K562 (cell line): ENCODE data around the gene TREM2. TPM values are rescaled to one million over a fixed set of nuclear protein-coding genes. Genes with fewer than 3 reads are reported as not detected.

ENCODE experiments used
- BACH1 ChIP-seq: fragments of 200-800 bp; sonication (Bioruptor generic); IDR thresholded peaks from 2 replicates; pipeline ENCODE4 v1.6.1; 2016; ENCODE audit warnings: missing genetic modification characterization, missing compliant biosample characterization
- CREB3 ChIP-seq: fragments of 450-650 bp; conservative IDR thresholded peaks from 2 replicates; pipeline ENCODE4 v1.6.1; 2016; ENCODE audit warnings: missing genetic modification characterization, low read depth, mild to moderate bottlenecking, missing compliant biosample characterization, moderate library complexity
- HDAC2 ChIP-seq: fragments of 450-650 bp; IDR thresholded peaks from 2 replicates; pipeline ENCODE4 v1.6.1; 2016; ENCODE audit warnings: mild to moderate bottlenecking
- LEF1 ChIP-seq: fragments of 450-650 bp; IDR thresholded peaks from 2 replicates; pipeline ENCODE4 v1.6.1; 2016; ENCODE audit warnings: mild to moderate bottlenecking
- MBD1 ChIP-seq: fragments of 250-450 bp; sonication (Bioruptor Pico); IDR thresholded peaks from 2 replicates; pipeline ENCODE4 v1.8.0; 2022; ENCODE audit warnings: inconsistent platforms
- PURB ChIP-seq: sonication (generic); formaldehyde crosslinking; IDR thresholded peaks from 2 replicates; pipeline ENCODE4 v1.9.0; 2021; ENCODE audit warnings: low read depth, mild to moderate bottlenecking, missing genetic modification reagents
- RFX1 ChIP-seq: fragments of 450-650 bp; IDR thresholded peaks from 2 replicates; pipeline ENCODE4 v1.6.1; 2016; ENCODE audit warnings: mild to moderate bottlenecking, moderate library complexity
- RUNX1 ChIP-seq: sonication (generic); IDR thresholded peaks from 2 replicates; pipeline ENCODE4 v1.6.1; 2016; ENCODE audit warnings: antibody characterized with exemption, low read depth
- ZFP30 ChIP-seq: fragments of 250-450 bp; sonication (Bioruptor Pico); IDR thresholded peaks from 2 replicates; pipeline ENCODE4 v1.8.0; 2022; ENCODE audit warnings: moderate library complexity, mild to moderate bottlenecking, inconsistent platforms, borderline replicate concordance
- ZNF146 ChIP-seq: IDR thresholded peaks from one replicate; pipeline ENCODE4 v1.6.1; 2018; ENCODE audit warnings: missing compliant biosample characterization; ENCODE audit not compliant: unreplicated experiment
- polyA plus RNA-seq, 8 experiments: library from polyadenylated mRNA; depleted of rRNA in 4 of 8; stranded (reverse) in 5 of 8; unstranded in 3 of 8; fragments of >200 nt; fragmentation: Nextera tagmentation in 2 of 8; fragmentation: Illumina TruSeq in 1 of 8; extraction: Ambion mirVana in 2 of 8; extraction: Trizol in 1 of 8; gene quantifications; 2 replicates each; pipeline versions ENCODE4 v1.2.1 to v1.2.3, GENCODE V29; 2011 to 2014; ENCODE audit warnings: inconsistent platforms in 1 of 8, missing spikeins in 1 of 8
- total RNA-seq, 7 experiments: library from RNA; depleted of rRNA in 6 of 7; stranded (reverse); fragments of >200 nt in 6 of 7; fragmentation: Illumina TruSeq in 2 of 7; extraction: Trizol in 2 of 7; gene quantifications; 2 replicates each; pipeline versions ENCODE4 v1.2.1 to v1.2.3, GENCODE V29; 2011 to 2021; ENCODE audit warnings: low replicate concordance in 1 of 7
- TF ChIP-seq, protein P1 (sequence below): fragments of 250-450 bp; sonication (Bioruptor Pico); IDR thresholded peaks from 2 replicates; pipeline ENCODE4 v1.4.0; 2020; ENCODE audit warnings: mild to moderate bottlenecking, moderate library complexity
- TF ChIP-seq, protein P2 (sequence below): fragments of 200-800 bp; sonication (Bioruptor generic); IDR thresholded peaks from 2 replicates; pipeline ENCODE4 v1.6.1; 2017; ENCODE audit warnings: missing genetic modification characterization, missing compliant biosample characterization
- TF ChIP-seq, protein P3 (sequence below): fragments of 450-650 bp; formaldehyde crosslinking; IDR thresholded peaks from 2 replicates; pipeline ENCODE4 v1.4.0; 2022; ENCODE audit warnings: missing genetic modification characterization
- TF ChIP-seq, protein P4 (sequence below): fragments of 450-650 bp; IDR thresholded peaks from 2 replicates; pipeline ENCODE4 v1.6.1; 2016
- TF ChIP-seq, protein P5 (sequence below): fragments of 450-650 bp; IDR thresholded peaks from 2 replicates; pipeline ENCODE4 v1.6.1; 2017; ENCODE audit warnings: antibody characterized with exemption

The TREM2 gene
- total and polyA plus RNA-seq, 9 of the 15 experiments (the other 6 are each of a cell fraction or from before 2014, with no cell fraction given), result not detected

DNA sequence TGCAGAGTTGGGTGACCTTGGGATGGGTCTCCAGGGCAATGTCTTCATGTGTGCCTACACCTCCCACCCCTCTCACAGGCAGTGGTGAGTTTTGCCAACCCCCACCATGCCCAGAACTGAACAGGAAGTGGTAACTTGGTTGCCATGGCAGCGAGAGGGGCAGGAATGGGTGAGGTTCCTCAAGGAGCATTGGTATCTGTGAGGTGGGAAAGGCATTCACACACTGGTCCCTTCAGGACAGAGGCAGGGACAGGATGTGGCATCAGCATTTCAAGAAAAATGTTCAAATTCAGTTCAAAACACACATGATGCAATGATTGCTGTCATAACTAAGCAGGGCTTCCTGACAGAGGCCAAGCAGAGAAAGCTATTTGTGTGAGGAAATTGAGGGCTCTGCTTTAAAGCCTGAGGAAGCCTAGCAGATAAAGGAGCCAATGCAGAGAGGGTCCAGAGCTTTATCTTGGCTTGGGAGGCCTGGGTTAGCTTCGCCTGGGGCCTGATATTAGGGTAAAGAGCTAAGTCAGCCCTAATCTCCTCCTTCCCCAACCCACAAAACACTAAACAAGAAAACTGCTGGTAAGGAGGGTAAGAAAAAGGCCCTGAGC is 37.5 kb upstream of the TREM2 start (continued):
- TF ChIP-seq ZFP30 (CRISPR knock-in tag) (no peak), RUNX1 (no peak), PURB (CRISPR knock-in tag) (no peak), CREB3 (peak; percentile 46; the same call in 1 of the 2 replicates), ZNF146 (CRISPR knock-in tag) (no peak), MBD1 (no peak), LEF1 (peak; percentile 51; the same call in 1 of the 2 replicates), HDAC2 (no peak), RFX1 (peak; percentile 87), BACH1 (tag) (no peak)
- TF ChIP-seq, protein P1, sequence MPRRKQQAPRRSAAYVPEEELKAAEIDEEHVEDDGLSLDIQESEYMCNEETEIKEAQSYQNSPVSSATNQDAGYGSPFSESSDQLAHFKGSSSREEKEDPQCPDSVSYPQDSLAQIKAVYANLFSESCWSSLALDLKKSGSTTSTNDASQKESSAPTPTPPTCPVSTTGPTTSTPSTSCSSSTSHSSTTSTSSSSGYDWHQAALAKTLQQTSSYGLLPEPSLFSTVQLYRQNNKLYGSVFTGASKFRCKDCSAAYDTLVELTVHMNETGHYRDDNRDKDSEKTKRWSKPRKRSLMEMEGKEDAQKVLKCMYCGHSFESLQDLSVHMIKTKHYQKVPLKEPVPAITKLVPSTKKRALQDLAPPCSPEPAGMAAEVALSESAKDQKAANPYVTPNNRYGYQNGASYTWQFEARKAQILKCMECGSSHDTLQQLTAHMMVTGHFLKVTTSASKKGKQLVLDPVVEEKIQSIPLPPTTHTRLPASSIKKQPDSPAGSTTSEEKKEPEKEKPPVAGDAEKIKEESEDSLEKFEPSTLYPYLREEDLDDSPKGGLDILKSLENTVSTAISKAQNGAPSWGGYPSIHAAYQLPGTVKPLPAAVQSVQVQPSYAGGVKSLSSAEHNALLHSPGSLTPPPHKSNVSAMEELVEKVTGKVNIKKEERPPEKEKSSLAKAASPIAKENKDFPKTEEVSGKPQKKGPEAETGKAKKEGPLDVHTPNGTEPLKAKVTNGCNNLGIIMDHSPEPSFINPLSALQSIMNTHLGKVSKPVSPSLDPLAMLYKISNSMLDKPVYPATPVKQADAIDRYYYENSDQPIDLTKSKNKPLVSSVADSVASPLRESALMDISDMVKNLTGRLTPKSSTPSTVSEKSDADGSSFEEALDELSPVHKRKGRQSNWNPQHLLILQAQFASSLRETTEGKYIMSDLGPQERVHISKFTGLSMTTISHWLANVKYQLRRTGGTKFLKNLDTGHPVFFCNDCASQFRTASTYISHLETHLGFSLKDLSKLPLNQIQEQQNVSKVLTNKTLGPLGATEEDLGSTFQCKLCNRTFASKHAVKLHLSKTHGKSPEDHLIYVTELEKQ (CRISPR knock-in tag), result no peak
- TF ChIP-seq, protein P2, sequence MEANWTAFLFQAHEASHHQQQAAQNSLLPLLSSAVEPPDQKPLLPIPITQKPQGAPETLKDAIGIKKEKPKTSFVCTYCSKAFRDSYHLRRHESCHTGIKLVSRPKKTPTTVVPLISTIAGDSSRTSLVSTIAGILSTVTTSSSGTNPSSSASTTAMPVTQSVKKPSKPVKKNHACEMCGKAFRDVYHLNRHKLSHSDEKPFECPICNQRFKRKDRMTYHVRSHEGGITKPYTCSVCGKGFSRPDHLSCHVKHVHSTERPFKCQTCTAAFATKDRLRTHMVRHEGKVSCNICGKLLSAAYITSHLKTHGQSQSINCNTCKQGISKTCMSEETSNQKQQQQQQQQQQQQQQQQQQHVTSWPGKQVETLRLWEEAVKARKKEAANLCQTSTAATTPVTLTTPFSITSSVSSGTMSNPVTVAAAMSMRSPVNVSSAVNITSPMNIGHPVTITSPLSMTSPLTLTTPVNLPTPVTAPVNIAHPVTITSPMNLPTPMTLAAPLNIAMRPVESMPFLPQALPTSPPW (CRISPR knock-in tag), result no peak
- TF ChIP-seq, protein P3, sequence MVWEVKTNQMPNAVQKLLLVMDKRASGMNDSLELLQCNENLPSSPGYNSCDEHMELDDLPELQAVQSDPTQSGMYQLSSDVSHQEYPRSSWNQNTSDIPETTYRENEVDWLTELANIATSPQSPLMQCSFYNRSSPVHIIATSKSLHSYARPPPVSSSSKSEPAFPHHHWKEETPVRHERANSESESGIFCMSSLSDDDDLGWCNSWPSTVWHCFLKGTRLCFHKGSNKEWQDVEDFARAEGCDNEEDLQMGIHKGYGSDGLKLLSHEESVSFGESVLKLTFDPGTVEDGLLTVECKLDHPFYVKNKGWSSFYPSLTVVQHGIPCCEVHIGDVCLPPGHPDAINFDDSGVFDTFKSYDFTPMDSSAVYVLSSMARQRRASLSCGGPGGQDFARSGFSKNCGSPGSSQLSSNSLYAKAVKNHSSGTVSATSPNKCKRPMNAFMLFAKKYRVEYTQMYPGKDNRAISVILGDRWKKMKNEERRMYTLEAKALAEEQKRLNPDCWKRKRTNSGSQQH (CRISPR knock-in tag), result no peak
- TF ChIP-seq, protein P4, sequence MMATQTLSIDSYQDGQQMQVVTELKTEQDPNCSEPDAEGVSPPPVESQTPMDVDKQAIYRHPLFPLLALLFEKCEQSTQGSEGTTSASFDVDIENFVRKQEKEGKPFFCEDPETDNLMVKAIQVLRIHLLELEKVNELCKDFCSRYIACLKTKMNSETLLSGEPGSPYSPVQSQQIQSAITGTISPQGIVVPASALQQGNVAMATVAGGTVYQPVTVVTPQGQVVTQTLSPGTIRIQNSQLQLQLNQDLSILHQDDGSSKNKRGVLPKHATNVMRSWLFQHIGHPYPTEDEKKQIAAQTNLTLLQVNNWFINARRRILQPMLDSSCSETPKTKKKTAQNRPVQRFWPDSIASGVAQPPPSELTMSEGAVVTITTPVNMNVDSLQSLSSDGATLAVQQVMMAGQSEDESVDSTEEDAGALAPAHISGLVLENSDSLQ, result no peak
- TF ChIP-seq, protein P5, sequence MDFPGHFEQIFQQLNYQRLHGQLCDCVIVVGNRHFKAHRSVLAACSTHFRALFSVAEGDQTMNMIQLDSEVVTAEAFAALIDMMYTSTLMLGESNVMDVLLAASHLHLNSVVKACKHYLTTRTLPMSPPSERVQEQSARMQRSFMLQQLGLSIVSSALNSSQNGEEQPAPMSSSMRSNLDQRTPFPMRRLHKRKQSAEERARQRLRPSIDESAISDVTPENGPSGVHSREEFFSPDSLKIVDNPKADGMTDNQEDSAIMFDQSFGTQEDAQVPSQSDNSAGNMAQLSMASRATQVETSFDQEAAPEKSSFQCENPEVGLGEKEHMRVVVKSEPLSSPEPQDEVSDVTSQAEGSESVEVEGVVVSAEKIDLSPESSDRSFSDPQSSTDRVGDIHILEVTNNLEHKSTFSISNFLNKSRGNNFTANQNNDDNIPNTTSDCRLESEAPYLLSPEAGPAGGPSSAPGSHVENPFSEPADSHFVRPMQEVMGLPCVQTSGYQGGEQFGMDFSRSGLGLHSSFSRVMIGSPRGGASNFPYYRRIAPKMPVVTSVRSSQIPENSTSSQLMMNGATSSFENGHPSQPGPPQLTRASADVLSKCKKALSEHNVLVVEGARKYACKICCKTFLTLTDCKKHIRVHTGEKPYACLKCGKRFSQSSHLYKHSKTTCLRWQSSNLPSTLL, result no peak
